ENCODE data around the gene RPS27L.

DNA sequence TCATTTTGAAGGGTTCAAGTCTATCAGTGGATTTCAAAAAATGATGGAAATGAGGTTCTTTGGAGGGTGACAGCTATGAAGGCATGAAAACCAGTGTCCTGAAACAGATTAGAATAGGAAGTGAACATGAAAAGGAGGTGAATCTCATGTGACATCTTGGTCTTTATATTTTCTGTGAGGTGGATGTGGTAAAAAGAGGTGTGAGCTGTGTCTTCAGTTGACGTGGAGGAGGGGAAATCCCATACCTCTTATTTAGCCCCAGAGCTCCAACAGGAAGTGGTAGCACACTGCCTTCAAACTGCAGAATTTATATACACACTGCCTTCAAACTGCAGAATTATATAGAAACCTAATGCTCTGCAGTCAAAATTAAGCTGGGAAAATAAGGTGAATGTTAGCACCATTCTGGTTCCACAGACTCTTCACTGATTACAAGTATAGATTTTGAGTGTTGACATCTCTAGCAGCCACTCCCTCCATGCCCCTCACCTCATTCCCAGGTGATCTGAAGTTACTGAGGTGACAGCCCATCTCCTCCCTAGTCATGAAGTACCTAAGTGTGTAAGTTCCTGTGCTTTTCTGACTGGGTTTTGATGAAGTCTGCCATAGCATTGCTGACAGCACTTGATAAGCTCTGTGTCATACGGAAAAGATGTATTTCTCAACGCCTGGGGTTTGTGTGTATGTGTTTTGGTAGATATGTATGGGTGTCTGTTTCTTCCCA, 34.8 kb upstream of the RPS27L start:
- TF ChIP-seq, protein P1, sequence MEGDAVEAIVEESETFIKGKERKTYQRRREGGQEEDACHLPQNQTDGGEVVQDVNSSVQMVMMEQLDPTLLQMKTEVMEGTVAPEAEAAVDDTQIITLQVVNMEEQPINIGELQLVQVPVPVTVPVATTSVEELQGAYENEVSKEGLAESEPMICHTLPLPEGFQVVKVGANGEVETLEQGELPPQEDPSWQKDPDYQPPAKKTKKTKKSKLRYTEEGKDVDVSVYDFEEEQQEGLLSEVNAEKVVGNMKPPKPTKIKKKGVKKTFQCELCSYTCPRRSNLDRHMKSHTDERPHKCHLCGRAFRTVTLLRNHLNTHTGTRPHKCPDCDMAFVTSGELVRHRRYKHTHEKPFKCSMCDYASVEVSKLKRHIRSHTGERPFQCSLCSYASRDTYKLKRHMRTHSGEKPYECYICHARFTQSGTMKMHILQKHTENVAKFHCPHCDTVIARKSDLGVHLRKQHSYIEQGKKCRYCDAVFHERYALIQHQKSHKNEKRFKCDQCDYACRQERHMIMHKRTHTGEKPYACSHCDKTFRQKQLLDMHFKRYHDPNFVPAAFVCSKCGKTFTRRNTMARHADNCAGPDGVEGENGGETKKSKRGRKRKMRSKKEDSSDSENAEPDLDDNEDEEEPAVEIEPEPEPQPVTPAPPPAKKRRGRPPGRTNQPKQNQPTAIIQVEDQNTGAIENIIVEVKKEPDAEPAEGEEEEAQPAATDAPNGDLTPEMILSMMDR (IDR thresholded peaks at IDR 0.05): no peak
- no peak for TF ChIP-seq POLR2A (IDR thresholded peaks at IDR 0.05)
